ENCODE data around the gene FAM222B. TPM values are rescaled to one million over a fixed set of nuclear protein-coding genes. Genes with fewer than 3 reads are reported as not detected.

Gene FAM222B
- total and polyA plus RNA-seq, 9 of the 15 experiments (the other 6 are each of a cell fraction or from before 2014, with no cell fraction given): 4.0 to 34.6 (median 7.5) TPM

DNA sequence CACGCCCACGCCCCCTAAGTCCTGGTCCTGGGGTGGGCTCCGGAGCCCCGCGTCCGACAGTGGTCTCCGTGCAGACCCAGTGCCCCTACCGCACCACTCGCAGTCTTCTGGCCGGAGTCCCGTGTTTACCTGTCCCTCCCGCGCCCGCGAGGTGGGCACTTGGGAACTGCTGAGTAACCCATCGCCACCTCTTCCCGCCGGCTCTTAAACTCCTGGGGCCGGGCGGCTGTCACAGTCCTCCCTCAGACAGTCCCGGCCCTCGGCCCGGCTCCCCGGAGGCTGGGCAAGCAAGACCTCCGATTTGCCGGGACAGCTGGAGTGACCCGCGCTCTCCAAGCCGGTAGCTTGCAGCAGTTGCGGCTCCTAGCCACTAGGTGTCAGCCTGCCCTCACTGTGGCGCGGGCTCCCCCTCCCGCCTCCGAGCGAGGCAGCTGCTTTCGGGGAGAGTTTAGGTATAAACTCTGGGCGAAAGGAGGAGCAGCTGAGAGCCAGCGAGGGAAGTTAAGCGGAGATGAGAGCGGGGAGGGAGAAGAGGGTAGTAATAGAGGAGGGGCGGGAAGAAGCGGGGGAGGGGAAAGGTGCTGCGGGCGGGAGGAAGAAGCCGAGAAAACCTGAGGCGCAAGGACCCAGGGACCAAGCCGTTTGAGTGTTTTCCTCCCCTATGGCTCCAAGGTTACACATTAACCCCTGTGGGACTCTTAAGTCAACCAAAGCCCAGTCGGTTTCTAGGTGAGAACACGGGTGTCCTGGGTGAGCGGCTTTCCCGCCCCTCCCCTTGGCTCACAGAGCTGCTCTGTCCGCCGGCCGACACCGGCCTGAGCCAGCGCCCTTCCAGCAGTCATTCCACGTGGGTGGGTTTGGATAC is 115.7 kb downstream of the FAM222B start (continued):
- TF ChIP-seq SRSF1 (IDR thresholded peaks at IDR 0.05; ENCODE audit: low read depth, low read length) (no peak), PRDM10 (IDR thresholded peaks at IDR 0.05; ENCODE audit: partially characterized antibody) (no peak), YY1 (IDR thresholded peaks at IDR 0.05; ENCODE audit: borderline replicate concordance in 1 of 3, control insufficient read depth in 1 of 3, extremely low read depth in 1 of 3, insufficient read depth in 3 of 3, insufficient read length in 1 of 3, insufficient replicate concordance in 2 of 3, low read depth in 1 of 3, low read length in 2 of 3) (peak in 2 of 3 experiments; percentile 59 to 60), ASH1L (IDR thresholded peaks at IDR 0.05; ENCODE audit: borderline replicate concordance, low read depth, partially characterized antibody) (no peak), GMEB1 (CRISPR knock-in tag; IDR thresholded peaks at IDR 0.05) (no peak), ZNF318 (IDR thresholded peaks at IDR 0.05; ENCODE audit: borderline replicate concordance in 1 of 2, low read depth in 1 of 2) (peak in 1 of 2 experiments; percentile 11; a peak in 1 of 4 replicates), POLR2G (IDR thresholded peaks at IDR 0.05; ENCODE audit: low read depth, low read length) (peak; percentile 71), ZC3H11A (IDR thresholded peaks at IDR 0.05; ENCODE audit: low read depth, low read length) (peak; percentile 70; the same call in 1 of the 2 replicates), SAFB (IDR thresholded peaks at IDR 0.05; ENCODE audit: borderline replicate concordance, low read depth, low read length) (0 out of 2 replicates have a peak, but pooled peaks have one; percentile 30), NR1H2 (CRISPR knock-in tag; IDR thresholded peaks at IDR 0.05) (0 out of 2 replicates have a peak, but pooled peaks have one; percentile 73)

Measured in K562 (cell line).